Stimulated activated CD4-positive, alpha-beta T cell treated with anti-CD3 and anti-CD28 coated beads, Interleukin-2, amount 100 ng/mL, for 48 hours (primary cell): ENCODE measurements around the gene WDFY1.
A peak's percentile ranks its signal among the peaks of the same experiment; 100 is the strongest.

Experiments
- DNase-seq, 2 donors: peaks; one replicate each; pipeline ENCODE4 v3.0.0-alpha.2; 2020

The WDFY1 gene

DNA sequence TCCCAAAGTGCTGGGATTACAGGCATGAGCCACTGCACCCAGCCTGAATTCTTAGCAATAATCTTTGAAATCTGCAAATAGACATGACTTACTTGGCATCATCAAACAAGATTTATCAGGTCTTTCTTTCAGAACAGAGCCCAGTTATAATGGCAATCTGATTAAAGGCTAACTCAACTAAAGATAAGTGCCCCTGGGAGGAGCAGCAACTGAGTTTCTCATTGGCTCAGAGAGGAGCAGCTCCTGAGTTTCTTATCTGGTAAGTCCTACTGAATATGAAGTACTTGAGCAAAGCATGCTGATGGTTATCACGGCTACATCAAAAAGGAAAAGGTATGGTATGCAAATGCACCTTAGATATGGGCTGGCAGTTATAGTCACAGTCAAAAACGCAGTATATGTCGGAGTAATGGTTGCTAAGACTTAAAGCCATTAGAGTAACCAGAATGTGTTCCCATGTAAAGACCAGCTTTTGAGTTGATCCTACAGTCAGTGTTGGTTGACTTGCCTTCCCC lies 92.8 kb downstream of the WDFY1 start:
- DNase-seq: no peak

GRCh38 chr2:223847410-223847809 lies 97.7 kb downstream of the WDFY1 start:
- DNase-seq: no peak

DNA sequence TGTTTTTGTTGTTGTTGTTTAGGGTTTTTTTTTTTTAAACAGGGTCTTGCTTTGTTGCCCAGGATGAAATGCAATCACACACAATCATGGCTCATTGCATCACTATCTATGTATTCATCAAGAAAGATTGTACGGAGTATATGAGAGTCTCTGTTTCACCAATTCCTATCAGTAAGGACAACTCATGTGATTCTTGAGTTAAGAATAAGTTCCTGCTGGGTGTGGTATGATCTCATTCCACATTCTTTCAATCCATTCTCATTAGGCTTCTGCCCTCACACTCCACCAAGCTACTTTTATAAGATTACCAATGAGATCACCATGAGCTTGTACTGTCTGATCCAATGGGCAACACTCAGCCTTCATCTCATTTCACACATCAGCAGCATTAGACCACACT lies 98.6 kb downstream of the WDFY1 start:
- DNase-seq: no peak

DNA sequence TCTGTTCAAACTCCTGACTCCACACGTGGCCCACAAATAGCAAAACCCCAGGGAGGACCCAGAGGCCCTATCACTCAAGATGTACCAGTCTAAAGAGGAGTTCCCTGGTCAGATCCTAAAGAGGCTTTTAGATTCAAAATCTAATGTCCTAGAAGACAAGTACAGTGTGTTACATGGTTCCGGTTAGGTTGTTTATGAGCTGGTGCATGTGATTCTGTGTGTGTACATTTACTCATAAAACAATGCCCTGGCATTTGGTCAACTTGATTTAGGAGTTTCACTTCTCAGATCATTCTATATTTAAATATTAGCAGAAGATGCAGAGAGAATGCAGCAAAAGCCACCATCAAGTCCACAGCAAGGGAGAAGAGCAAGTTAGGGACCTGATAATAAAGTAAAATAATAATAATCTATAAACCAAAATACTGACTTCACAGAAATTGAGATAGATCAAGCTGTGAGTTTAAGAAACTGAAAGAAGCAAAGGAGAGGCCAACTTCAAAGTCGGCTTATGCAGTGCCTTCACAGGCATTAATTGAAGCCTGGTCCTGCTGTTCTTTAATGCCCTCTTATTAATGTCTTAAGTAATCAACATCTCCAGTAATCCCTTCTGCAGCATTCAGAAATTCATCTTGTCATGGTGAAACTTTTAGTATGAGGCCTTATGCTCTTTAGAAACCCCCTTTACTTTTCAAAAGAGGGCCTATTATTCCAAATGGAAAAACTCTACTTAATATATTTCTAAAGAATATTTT lies 103.5 kb downstream of the WDFY1 start:
- no peak for DNase-seq

- peak; percentile 54 to 63 for DNase-seq
Measured at GRCh38 chr2:223837287-223838061, 107.7 kb downstream of the WDFY1 start, which contains the start of gene AP1S3. AP1S3 (minus strand) TSS chr2:223837582; CDS start chr2:223837450, 132 bp downstream.

- no peak for DNase-seq
Measured at GRCh38 chr2:223835701-223836532, 109.2 kb downstream of the WDFY1 start.

DNA sequence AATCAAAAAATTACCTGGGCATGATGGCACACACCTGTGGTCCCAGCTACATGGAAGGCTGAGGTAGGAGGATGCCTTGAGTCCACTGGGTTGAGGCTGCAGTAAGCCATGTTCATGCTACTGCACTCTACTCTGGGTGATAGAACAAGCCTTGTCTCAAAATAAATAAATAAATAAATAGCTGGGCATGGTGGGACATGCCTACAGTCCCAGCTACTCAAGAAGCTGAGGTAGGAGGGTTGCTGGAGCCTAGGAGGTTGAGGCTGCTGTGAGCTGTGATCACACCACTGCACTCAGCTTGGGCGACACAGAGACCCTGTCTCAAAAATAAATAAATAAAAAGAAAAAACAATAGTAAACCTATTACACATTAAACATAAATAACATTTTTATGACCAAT lies 110.7 kb downstream of the WDFY1 start:
- DNase-seq: no peak

DNA sequence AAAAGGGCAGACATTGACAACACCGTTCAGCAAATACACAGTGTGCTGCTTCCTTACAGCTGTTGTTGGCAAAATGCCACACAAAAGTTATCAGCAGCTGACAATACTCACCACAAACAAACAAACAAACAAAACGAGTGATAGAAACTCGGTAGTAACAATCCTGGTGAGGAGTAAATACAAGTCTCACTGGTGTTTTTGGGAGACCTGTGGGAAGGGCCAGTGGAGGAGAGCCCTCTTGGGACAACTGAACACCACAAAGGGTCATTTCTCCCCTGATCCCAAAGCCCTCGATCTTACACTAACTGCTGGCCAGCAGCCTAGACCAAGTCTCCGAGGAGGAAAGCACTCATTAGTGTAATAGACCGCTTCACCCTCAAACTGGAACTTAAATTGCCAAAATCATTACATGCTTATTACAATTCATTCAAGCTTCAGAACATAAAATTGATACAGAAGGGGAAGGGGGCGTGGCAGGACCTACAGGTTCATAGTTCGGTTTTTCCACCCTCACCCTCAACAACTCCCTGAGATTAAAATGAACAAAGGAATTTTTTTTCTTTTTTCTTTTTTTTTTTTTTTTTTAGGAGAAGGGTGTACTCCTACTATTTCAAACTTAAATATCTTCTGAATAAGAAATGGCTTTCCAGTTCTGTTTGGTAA lies 112.8 kb downstream of the WDFY1 start:
- no peak for DNase-seq

DNA sequence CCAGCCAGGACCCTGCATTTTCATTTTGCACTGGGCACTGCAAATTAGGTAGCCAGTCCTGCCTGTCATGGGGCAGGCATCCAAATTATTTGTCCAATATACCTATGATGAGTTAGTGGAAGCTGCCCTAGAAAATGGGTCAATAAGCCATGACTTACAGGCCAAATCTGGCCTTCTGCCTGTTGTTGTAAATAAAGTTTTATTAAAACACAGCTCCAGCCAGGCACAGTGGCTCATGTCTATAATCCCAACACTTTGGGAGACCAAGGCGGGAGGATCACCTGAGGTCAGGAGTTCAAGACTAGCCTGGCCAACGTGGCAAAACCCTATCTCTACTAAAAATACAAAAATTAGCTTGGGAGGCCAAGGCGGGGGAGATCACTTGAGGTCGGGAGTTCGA lies 116.0 kb downstream of the WDFY1 start:
- DNase-seq: no peak

DNA sequence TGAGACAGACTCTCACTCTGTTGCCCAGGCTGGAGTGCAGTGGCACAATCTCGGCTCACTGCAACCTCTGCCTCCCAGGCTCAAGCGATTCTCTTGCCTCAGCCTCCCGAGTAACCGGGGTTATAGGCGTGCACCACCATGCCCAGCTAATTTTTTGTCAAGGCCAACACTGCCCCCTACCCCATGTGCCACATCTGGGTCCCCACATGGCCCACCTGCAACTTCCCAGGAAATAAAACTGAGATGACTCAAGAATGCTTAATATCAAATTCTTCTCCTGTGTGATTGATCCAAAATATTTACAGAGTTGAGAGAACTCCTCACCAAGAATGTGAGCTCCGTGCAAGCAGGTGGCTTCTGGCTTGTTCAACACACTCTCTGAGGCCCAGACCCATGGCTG lies 116.8 kb downstream of the WDFY1 start:
- DNase-seq: no peak

DNA sequence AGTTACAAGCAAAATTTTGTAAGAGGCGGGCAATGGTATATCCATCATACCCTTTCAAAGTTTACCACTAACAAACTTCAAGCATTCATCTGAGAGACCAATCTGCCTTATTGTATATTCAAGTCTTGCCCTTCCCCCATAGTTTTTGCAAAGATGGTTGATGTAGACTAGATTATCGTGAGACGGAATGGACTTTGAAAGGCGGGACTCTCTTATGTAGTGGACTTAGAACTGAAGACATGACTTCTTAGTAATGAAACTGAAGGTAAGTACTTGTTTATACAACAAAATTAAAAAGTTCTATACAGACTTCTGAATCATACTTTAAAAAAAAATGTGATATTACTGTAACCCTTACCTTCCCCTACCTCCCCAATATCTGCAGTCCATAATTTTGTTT lies 118.1 kb downstream of the WDFY1 start:
- no peak for DNase-seq
